CD4-positive, alpha-beta T cell treated with Interleukin-17A for 4 hours (primary cell): Measurements from ENCODE around the gene FITM2.

Source experiments
- DNase-seq: peaks from one replicate; pipeline ENCODE4 v3.0.0-alpha.2; 2020; ENCODE audit warnings: mixed read lengths

FITM2 gene

DNA sequence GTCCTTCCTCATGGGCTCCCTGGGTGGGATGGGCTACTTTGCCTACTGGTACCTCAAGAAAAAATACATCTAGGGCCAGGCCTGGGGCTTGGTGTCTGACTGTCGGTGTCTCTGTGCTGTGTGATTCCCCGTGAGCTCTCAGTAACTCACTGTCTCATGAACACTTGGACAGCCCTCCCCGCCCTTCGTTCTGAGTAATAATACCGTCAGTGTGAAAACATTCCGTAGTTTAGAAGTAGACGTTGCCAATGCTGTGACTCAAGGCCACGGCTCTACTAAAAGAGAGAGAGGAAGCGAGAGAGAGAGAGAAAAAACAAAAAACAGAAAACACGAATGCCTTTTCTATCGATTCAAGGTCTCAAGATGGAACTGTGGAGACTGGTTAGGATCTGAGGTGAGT is 31.8 kb downstream of the FITM2 start:
- DNase-seq: no peak

GRCh38 chr20:44274303-44275017 is 36.5 kb downstream of the FITM2 start:
- no peak for DNase-seq

DNA sequence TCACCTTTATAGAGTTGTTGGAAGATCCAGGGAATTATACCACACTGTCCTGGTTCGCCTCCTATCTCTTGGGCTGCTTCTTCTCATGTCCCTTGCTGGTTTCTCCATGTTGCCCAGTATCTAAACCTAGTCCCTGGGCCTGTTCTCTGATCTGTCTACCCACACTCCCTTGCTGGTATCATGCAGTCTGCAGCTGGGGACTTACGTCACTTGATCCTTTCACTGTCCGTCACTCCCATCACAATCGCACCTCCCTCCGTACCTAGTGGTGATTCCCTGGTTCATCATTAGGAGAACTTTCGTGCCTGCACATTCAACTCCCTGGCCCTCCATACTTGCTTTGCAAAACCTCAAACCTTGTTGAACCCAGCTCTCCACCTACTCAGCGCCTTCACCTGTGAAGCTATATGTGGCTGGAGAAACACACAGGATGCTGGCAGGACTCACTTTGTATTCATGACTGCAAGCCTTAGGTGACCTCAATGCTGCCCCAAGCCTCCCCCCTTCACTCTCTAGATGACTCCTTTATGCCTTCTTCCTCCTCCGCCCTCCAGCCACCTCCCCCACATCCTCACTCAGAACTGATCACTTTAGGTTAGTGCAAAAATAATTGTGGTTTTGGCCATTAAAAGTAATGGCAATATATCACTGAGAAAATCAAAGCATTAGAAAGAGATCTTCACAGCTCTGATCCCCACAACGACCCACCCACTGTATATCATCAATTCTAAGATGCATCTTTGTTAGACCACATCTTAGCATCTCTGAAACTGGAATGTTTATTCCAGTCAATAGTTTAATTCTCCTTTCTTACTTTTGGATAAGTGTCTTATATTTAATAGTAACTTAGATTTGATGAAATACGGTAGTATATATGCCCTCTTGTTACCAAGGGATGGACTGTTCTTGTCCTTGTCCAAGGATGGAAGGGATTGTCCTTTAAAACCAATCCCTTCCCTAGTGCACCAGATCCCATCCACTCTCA is 37.5 kb downstream of the FITM2 start:
- DNase-seq: no peak

GRCh38 chr20:44271915-44272663 is 38.9 kb downstream of the FITM2 start:
- DNase-seq: peak; percentile 44

DNA sequence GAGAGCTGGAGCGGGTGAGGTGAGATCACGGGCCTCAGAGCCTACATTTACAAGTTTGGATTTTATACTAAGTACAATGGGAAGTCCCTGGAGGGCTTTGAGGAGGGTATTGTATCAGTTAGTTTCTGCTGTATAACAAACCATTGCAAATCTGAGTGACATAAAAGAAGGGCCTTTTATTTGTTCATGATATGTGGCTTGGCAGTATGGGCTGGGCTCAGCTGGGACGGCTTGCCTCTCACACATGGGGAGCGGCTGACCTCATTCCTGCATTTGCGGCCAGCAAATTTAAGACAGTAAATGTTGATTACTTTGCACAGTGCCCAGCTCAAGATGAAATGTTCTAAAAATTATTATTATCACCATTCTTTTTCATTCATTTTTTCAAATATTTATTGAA is 42.2 kb downstream of the FITM2 start:
- no peak for DNase-seq

- no peak for DNase-seq
Measured at GRCh38 chr20:44264287-44264686, 46.7 kb downstream of the FITM2 start.

DNA sequence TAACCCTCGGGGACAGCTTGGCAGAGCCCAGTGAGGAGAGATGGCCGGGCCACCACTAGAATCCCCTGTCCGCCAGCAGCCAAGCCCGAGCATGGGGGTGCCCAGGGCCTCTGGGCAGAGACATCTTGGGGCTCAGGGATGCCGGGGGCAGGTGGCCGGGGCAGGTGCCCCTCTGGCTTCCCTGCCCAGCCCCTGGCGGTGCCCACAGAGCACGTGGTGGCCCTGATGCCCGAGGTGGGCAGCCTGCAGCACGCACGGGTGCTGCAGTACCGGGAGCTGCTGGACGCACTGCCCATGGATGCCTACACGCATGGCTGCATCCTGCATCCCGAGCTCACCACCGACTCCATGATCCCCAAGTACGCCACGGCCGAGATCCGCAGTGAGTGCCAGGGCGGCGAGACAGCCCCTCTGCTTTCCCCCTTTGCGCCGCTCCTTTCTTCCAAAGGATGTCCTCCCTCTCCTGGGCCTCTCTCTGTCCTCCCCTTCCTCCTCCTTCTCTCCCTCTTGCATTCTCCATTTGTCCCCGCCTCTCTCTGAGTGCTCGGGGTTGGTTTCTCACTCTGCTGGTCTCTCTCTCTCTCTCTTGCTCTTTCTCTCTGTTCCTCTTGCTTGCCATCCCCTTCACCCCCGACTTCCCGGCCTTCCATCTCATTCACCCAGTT is 52.6 kb downstream of the FITM2 start:
- no peak for DNase-seq

DNA sequence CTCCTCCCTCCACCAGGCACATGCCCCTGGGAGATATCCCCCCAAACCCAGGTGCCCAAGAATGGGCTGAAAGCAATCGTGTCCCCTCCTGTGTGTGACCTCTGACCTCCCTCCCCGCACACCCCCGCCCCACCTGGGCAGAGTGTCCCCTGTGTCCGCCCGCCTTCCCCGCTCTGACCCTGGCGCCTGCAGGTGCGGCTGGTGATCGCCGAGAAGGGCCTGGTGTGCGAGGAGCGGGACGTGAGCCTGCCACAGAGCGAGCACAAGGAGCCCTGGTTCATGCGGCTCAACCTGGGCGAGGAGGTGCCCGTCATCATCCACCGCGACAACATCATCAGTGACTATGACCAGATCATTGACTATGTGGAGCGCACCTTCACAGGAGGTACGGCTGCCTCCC is 54.0 kb downstream of the FITM2 start:
- no peak for DNase-seq

GRCh38 chr20:44255942-44256341 is 55.1 kb downstream of the FITM2 start:
- DNase-seq: no peak

DNA sequence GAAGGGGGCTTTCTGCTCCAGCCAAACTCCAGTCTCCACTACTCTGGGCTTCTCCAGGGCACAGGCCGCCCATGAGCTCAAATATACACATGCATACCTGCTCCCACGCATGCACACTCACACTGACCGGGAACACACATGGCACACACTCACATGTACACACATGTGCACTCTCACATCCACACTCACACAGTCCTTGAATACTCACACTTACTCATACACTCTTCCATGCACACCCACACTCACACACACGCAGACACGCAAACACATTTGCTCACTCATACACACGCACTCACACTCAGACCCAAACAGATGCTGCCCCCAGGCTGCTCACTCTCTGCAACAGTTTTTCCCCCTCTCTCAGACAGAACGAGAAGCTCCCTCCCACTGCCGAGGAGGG is 56.9 kb downstream of the FITM2 start:
- no peak for DNase-seq

GRCh38 chr20:44253528-44253927 is 57.5 kb downstream of the FITM2 start:
- no peak for DNase-seq
